Esophagus muscularis mucosa (tissue), 3 donors: ENCODE measurements around the gene MOB4.

ENCODE experiments used
- CTCF ChIP-seq, 3 experiments: fragments of 200-600 bp in 2 of 3; fragments of 450-650 bp in 1 of 3; sonication (generic) in 2 of 3; IDR thresholded peaks; one replicate each; pipeline ENCODE4 v1.5.1; 2017 to 2019; ENCODE audit warnings: antibody characterized with exemption in 3 of 3, mild to moderate bottlenecking in 2 of 3, moderate library complexity in 1 of 3
- POLR2A ChIP-seq: fragments of 450-650 bp; IDR thresholded peaks from one replicate; pipeline ENCODE4 v1.6.1; 2017; ENCODE audit warnings: antibody characterized with exemption, moderate library complexity, mild to moderate bottlenecking, low read depth

GRCh38 chr2:197497326-197497725, 18.5 kb upstream of the MOB4 start:
- TF ChIP-seq POLR2A (no peak), CTCF (IDR thresholded peaks at IDR 0.05) (no peak)
